ENCODE measurements around the gene PHACTR1.

DNA sequence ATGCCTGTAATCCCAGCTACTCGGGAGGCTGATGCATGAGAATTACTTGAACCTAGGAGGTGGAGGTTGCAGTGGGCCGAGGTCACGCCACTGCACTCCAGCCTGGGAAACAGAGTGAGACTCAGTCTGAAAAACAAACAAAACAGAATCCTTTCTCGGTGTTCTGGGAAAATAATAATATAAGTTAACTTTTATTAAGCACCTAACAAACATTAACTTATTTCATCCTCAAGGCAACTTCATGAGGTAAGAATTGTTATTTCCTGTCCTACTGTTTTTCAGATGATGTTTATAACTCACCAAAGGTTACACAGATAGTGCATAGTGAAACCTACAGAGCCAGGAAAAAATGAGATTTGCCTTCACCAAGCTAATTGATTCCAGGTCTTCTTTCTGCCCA lies 221.4 kb downstream of the PHACTR1 start:
- TF ChIP-seq, protein P1, sequence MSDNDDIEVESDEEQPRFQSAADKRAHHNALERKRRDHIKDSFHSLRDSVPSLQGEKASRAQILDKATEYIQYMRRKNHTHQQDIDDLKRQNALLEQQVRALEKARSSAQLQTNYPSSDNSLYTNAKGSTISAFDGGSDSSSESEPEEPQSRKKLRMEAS (IDR thresholded peaks at IDR 0.05), result no peak
- TF ChIP-seq, protein P2, sequence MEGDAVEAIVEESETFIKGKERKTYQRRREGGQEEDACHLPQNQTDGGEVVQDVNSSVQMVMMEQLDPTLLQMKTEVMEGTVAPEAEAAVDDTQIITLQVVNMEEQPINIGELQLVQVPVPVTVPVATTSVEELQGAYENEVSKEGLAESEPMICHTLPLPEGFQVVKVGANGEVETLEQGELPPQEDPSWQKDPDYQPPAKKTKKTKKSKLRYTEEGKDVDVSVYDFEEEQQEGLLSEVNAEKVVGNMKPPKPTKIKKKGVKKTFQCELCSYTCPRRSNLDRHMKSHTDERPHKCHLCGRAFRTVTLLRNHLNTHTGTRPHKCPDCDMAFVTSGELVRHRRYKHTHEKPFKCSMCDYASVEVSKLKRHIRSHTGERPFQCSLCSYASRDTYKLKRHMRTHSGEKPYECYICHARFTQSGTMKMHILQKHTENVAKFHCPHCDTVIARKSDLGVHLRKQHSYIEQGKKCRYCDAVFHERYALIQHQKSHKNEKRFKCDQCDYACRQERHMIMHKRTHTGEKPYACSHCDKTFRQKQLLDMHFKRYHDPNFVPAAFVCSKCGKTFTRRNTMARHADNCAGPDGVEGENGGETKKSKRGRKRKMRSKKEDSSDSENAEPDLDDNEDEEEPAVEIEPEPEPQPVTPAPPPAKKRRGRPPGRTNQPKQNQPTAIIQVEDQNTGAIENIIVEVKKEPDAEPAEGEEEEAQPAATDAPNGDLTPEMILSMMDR (IDR thresholded peaks at IDR 0.05; ENCODE audit: low read depth, low read length, missing input control), result no peak
- TF ChIP-seq REST (IDR thresholded peaks at IDR 0.05) (no peak), RXRA (IDR thresholded peaks at IDR 0.05) (no peak), SP1 (IDR thresholded peaks at IDR 0.05) (no peak), YY1 (IDR thresholded peaks at IDR 0.05) (no peak), TAF1 (conservative IDR thresholded peaks at IDR 0.05) (no peak), EGR1 (IDR thresholded peaks at IDR 0.05; ENCODE audit: low read depth in 2 of 2) (no peak), RAD21 (IDR thresholded peaks at IDR 0.05) (no peak), GABPA (IDR thresholded peaks at IDR 0.05 in 1 of 2, conservative IDR thresholded peaks at IDR 0.05 in 1 of 2) (no peak), ZBTB33 (IDR thresholded peaks at IDR 0.05) (no peak)
- TF ChIP-seq, protein P3, sequence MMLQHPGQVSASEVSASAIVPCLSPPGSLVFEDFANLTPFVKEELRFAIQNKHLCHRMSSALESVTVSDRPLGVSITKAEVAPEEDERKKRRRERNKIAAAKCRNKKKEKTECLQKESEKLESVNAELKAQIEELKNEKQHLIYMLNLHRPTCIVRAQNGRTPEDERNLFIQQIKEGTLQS (IDR thresholded peaks at IDR 0.05), result no peak

All from liver (tissue), 3 donors.